ENCODE data around the gene INSYN2A. TPM values are rescaled to one million over a fixed set of nuclear protein-coding genes. Genes with fewer than 3 reads are reported as not detected.

The INSYN2A gene
- total RNA-seq, 1 donor from 2014 or later, result 0.13 TPM

DNA sequence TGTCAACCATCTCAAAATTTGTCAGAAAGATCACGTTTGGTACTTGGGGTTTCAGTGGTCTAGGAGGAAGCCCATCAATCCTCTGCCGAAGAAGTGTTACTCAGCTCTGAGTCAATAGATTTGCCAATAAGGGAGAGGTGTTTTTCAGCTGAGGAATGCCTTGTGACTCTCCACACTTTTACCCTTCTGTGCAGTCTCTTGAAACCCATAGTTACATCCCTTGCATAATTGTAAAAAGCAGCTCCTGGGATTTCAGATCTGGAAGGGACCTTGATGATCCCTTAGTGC is 47.5 kb downstream of the INSYN2A start:
- Mint-ChIP-seq H3K9me3 (no peaks in the 10 kb centered on the region), H3K27ac (no peak overlapping the region), H3K36me3 (no peaks in the 10 kb centered on the region), H3K4me1 (peaks cover 5% of the 10 kb centered on the region), H3K27me3 (ENCODE audit: low read depth) (no peaks in the 10 kb centered on the region), H3K4me3 (no peak overlapping the region)
- TF ChIP-seq, protein P1, sequence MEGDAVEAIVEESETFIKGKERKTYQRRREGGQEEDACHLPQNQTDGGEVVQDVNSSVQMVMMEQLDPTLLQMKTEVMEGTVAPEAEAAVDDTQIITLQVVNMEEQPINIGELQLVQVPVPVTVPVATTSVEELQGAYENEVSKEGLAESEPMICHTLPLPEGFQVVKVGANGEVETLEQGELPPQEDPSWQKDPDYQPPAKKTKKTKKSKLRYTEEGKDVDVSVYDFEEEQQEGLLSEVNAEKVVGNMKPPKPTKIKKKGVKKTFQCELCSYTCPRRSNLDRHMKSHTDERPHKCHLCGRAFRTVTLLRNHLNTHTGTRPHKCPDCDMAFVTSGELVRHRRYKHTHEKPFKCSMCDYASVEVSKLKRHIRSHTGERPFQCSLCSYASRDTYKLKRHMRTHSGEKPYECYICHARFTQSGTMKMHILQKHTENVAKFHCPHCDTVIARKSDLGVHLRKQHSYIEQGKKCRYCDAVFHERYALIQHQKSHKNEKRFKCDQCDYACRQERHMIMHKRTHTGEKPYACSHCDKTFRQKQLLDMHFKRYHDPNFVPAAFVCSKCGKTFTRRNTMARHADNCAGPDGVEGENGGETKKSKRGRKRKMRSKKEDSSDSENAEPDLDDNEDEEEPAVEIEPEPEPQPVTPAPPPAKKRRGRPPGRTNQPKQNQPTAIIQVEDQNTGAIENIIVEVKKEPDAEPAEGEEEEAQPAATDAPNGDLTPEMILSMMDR (IDR thresholded peaks at IDR 0.05; ENCODE audit: unreplicated experiment), result no peak
- no peak for DNase-seq (ENCODE audit: low spot score in 2 of 2, unreplicated experiment in 2 of 2)

DNA sequence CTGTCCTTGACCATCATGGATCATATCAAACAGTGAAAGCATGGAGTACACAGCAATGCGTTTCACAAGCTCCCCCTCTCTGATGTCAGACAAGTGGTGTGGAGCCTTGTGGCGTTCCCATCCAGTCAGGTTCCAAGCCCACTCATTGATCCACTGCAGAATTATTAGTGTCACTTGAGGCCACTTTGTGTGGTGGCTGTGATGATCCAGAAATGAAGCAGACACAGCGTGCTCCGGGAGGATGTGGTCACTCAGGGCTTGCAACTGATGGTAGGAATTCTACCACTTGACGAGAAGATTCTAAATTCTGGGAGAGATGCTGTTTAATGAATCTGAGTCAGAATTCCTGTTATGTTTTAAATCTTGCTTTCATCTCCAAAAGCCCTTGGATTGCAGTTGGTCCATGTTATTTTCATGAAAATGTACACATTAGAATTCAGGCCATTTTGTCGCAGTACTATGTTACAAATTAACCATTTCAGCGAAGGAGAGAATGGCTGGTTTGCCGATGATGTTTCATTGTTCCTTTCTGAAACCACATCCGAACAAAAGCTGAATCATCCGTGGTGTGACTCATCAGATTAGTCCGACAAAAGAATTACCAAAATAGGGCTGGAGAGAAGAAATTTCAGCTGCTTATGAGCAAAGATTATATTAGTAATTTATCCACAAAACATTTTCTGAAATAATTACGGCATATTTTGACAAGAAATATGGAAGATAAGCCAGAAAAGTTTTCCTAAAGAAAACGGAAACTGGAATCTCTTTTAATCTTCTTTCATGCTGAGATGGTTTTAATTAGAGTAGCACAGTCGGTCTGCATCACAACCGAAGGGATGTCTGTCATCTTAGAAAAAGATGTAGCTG is 48.1 kb downstream of the INSYN2A start:
- Mint-ChIP-seq H3K4me3 (no peak overlapping the region), H3K27ac (no peak overlapping the region), H3K9me3 (no peaks in the 10 kb centered on the region), H3K27me3 (ENCODE audit: low read depth) (no peaks in the 10 kb centered on the region), H3K36me3 (no peaks in the 10 kb centered on the region), H3K4me1 (peaks cover 5% of the 10 kb centered on the region)
- no peak for DNase-seq (ENCODE audit: low spot score in 2 of 2, unreplicated experiment in 2 of 2)
- TF ChIP-seq, protein P1 (IDR thresholded peaks at IDR 0.05; ENCODE audit: unreplicated experiment), result no peak

DNA sequence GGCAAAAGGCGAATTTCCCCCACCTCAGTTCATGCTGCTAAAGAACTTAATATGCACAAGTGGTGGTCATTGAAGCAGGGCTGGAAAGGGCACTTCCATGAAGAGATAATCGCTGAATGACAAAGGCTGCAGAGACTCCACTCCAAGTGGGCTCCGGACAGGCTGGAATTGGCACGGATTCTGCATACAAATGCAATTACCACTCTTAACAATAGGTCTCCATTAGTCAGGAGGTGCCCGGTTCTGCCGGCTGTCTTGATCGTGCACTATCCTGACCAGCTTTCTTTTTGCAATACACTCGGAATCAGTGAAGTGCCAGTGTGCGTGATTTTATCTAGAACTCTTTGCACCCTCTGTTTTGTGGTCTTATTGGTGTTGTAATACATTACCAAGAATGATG is 49.7 kb downstream of the INSYN2A start:
- H3K36me3 Mint-ChIP-seq, result no peaks in the 10 kb centered on the region
- H3K27me3 Mint-ChIP-seq (ENCODE audit: low read depth), result no peaks in the 10 kb centered on the region
- no peak overlapping the region for H3K4me3 Mint-ChIP-seq
- no peak for DNase-seq (ENCODE audit: low spot score in 2 of 2, unreplicated experiment in 2 of 2)
- no peaks in the 10 kb centered on the region for H3K9me3 Mint-ChIP-seq
- H3K4me1 Mint-ChIP-seq, result peaks cover 5% of the 10 kb centered on the region
- TF ChIP-seq, protein P1 (IDR thresholded peaks at IDR 0.05; ENCODE audit: unreplicated experiment), result no peak
- H3K27ac Mint-ChIP-seq, result no peak overlapping the region

All from mesothelial cell of epicardium (in vitro differentiated cells).